LNCaP clone FGC (cell line): ENCODE measurements around the gene GPT2.
A peak's percentile ranks its signal among the peaks of the same experiment; 100 is the strongest.

Experiments
- DNase-seq: peaks from one replicate; pipeline ENCODE4 v3.0.0-alpha.2; 2011; ENCODE audit warnings: low read depth
- H3K4me3 ChIP-seq: 2 replicates; pipeline ENCODE4 v1.5.1; 2011; ENCODE audit warnings: mild to moderate bottlenecking, low read depth, low read length, control low read depth
- CTCF ChIP-seq: IDR thresholded peaks from 2 replicates; pipeline ENCODE4 v1.5.1; 2012; ENCODE audit warnings: mild to moderate bottlenecking; ENCODE audit not compliant: control insufficient read depth, insufficient read depth; ENCODE audit errors: extremely low read depth

Gene GPT2

GRCh38 chr16:46883690-46884512 is at the start of gene GPT2:
TSS of gene GPT2 (plus strand) at chr16:46884362. CDS start at chr16:46884716, 354 bp downstream.
- peak within 1 kb of the TSS; percentile 84 for H3K4me3 ChIP-seq
- no peak for TF ChIP-seq CTCF

GRCh38 chr16:46836534-46837530 is 47.3 kb upstream of the GPT2 start:
- no peak for TF ChIP-seq CTCF
- DNase-seq: no peak

More at GRCh38 chr16:46883690-46884512, at the start of gene GPT2:
- peak; percentile 91 for DNase-seq

GRCh38 chr16:46839986-46840443 is 44.1 kb upstream of the GPT2 start:
- no peak for DNase-seq
- H3K4me3 ChIP-seq: no peak overlapping the region
- TF ChIP-seq CTCF: no peak

More at GRCh38 chr16:46836534-46837530, 47.3 kb upstream of the GPT2 start:
- no peak overlapping the region for H3K4me3 ChIP-seq

- no peak for DNase-seq
- no peak for TF ChIP-seq CTCF
- H3K4me3 ChIP-seq: no peak overlapping the region
Observed at GRCh38 chr16:46842192-46842895, 41.8 kb upstream of the GPT2 start.

GRCh38 chr16:46843898-46844642 is 40.1 kb upstream of the GPT2 start:
- no peak overlapping the region for H3K4me3 ChIP-seq
- TF ChIP-seq CTCF: no peak
- no peak for DNase-seq

- no peak for TF ChIP-seq CTCF
- H3K4me3 ChIP-seq: no peak overlapping the region
- no peak for DNase-seq
Observed at GRCh38 chr16:46844771-46845170, 39.4 kb upstream of the GPT2 start.
